ENCODE measurements around the gene NPTXR.

NPTXR gene

DNA sequence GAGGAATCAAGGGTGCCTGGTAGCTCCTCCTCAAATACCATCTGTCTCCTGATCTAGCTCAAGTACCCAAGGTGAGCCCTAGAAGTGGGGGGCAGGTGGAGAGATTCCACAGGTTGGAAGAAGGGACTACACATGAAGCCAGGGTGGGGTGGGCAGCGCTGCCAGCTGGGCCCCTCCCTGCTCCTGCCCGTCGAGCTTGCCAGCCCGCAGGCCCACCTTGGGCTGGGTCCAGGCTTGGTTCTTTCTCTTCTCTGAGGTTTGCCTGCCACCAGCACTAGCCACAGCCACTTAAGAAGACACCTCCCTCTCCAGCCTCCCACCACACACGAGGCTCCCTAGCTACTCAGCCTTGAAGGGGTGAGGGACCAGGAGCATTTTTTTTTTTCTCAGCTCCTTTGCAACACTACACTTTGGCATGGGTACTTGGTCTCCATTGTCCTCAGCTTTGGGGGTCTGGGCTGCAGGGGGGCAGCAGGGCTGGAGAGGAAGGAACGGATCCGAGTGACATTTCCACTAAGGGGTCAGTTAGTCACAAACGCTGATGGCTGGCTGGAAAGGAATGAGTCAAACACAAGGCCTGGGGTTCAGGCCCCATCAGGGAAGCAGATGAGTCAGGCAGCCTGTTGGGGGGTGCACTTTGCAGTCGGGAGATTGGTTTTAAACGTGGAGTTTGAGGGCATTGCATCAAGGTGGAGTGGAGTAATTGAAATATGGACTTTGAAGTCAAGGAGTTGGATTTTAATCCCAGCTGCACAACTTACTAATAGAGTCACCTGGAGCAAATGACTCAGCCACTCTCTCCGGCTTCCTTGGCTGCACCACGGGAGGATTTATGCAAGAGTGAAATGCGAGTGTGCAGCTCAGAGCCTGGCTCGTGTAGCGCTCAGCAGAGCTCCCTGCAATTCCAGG, 7.4 kb upstream of the NPTXR start:
- no peak for DNase-seq

DNA sequence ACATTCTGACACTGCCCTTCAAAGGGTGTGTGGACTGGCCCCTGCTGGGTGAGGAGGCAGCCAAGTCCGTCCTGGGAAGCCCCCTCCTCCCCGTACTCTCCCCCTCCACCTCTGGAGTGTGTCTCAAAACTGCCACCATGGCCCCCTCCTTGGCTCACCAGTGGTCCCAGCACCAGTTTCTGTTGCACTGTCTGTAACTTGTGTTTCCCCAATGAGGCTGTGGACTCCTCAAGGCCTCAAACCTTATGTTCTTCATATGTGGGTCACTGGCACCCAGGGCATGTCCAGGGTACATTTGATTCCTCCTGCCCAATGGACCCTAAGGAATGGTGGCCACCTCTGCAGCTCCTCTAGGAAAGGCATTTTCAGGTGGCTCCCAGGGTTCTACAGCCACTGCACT, 6.6 kb upstream of the NPTXR start:
- DNase-seq, result no peak

DNA sequence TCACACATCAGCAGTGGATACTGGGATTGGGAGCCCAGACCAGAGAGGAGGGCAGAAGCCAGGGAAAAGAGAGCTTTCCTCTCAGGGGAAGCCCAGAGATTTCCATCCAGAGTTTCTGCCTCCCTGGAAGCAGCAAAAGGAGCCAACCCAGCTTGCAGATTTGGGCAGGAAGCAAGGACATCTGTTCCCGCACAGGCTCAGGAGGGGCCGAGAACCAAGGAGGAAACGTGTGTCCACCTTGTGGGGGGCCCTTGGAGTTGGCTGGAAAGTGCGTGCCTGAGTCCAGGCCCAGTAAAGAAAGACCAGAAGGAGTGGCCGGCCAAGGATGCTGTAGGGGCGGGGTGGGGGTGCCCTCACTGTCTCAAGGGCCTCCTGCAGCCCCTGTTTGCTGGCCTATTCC, 6.0 kb upstream of the NPTXR start:
- DNase-seq, result no peak

DNA sequence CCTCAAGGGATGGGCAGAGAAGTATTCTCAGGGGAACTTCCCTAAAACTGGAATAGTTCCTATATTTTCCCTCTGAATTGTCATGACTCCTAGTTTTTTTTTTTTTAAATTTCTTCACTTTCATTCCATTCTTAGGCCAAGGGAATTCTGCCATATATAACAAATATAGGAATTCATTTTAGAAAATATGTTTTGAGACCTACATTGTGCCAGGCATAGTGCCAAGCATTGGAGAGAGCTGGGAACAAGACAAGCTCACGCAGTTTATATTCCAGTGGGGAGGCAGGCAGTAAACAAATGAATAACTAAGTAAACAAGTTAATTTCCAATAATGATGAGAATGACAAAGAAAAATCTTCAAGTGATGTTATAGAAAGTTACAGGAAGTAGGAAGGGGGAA, 2.6 kb upstream of the NPTXR start:
- DNase-seq, result no peak

DNA sequence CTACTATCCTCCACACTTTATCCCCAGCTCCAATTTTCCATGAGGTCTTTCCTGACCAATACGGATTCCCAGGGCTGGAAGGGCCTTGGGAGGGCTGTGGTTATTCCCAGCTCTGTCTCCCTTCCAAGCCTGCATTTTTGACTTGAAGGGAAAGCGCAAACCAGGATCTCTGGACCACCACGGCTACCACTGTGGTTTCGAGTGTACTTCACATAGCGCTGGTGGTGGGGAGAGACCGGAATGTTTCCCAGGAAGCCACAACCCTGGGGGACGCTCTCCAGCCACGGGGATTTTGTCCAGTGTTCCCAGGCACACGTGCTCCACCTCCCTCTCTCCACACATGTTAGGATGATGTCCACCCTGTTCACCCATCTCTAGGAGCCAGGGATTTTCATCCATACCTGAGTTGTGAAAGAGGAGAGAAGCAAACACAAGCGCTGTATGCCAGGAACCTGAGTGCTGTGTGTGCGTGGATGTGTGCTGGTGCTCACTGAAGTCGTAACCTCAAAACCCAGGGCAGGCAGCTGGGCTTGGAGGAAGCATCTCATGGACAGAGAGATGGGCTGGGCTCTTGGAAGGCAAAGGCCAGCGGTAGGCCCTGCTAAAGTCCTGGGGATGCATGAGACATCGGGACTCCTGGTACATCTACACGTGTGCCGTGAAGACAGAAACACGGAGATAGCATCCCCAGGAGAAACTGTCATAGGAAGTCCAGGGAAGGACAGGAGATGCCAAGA, 1.3 kb upstream of the NPTXR start:
- DNase-seq, result no peak

DNA sequence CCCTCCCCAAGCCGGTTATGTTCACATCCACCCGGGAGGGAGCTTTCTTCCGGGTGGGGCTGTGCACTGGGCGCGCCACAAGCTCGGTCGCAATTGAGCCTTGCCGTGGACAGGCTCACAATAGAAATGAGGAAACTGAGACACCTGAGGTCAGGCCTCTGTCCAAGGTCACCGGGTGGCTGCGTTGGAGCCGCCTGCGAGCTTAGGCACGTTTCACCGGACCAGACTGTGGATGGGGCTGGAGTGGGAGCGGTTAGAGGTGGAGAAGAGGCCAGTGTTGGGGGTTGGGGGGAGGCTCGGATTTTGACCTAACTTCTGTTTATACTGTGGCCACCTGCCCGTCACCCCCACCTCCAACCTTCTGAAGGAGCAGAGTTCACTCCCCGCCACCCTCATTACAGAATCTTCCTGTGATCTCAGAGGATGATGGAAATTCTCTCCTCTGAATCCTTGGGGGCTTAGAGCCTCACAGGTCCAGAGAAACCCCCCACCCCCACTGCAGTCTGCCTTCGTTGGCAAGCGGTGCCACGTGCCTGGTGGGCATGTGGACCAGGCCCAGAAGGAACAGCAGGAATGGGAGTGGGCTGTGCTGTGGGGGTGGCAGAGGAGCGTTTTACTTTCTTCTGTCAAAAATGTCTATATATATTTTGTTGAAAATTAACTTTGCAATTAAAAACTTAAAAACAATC, 631 bp upstream of the NPTXR start:
- DNase-seq, result no peak

DNA sequence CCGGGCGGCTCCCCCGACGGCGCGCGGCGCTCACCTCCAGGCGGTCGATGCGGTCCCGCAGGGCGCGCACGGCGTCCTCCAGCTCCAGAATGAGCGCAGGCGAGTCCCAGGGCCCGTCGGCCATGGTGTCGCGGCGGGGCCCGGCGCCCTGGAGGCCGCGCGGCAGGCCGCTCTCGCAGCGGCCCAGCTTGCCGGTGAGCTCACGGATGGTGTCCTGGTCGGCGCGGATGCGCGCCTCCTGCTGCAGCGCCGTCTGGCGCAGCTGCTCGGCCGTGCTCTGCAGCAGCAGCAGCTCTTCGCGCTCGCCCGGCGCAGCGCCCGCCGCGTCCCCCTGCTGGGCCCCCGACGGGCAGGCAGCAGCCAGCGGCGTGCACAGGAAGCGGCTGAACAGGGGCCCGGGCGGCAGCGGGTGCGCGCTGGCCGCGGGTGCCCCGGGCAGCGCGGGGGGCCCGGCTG, 599 bp downstream of the NPTXR start:
- DNase-seq, result peak; percentile 66

DNA sequence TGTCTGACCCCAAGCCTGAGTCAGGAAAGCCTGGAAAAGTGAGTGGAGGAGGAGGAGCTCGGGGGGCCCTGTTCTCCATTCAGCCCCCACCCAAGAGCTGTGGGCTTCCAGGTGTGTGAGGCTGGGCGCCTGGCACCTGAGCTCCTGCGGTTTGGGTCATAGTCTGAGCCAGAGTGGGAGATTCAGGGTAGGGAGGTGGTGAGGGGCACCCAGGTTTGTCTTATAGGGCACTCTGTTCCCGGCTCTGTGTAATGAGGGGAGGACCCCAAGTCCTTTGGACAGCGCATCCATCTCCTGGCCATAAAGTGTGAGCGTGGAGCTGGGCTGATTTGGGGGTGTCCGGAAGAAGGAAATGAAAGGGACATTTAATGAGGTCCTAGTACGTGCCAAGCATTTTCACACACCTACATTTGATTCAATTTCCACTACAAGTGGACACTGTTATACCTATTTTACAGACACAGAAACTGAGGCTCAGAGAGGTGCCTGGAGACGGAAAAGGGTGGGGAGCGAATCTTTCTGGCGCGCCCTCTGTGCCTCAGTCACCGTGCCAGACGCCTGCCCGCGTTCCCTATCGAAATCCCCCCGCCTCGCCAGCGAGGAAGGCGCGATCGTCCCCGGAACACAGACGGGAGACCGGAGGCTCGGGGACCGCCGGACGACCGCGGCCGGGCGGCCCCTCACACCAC, 1.2 kb downstream of the NPTXR start:
- DNase-seq, result no peak

DNA sequence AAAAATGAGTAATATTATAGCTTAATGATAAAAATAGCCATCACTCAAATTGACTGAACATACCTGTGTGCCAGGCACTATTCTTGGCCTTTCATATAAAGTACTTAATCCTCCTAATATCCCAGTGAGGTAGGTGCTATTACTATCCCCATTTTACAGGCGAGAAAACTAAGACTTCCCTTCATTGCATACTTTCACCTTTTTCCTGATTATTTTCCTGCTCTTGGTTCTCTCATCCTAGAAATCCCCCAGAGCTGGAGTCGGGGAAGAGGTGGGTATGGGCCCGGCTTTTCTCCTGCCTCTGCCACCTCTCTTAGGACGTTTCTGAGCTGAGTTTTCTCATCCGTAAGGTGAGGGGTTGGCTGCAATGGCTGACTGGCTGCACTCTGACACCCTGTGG, 2.2 kb downstream of the NPTXR start:
- DNase-seq, result no peak

DNA sequence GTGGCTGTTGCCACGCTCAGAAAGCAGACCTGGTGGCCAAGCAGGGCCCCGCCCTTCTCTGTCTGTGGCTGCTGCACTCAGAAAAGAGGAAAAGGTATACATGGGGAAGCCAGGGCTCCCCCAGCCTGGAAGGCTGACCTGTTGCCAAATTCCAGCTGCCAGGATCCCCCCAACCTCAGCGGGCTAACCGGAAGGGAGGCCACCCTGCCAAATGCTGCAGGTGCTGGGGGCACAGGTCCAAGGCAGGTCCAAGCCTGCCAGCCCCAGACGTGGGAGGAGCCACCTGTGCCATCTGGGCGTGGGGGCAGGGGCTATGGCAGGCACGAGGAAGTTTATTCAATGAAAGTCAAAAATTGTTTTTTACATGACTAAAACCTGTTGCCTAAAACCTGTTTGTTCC, 2.6 kb downstream of the NPTXR start:
- DNase-seq, result no peak

DNA sequence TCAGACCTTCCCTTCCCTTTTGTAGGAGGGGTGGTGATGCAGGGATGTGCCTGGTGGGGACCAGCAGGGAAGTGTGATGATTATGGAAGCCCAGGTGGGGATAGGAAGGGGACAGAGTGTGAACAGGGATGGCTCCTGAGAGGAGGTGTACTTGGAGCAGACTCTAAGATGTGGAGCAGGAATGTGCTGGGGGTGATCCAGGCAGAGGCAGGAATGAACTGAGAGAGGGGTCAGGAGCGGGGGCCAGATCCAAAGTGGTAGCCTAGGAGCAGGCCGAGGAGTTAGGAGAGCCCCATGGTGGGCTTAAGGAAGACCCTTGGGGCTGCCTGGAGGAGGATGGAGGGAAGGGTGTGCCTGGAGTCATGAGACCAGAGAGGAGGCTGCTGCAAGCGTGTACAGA, 3.7 kb downstream of the NPTXR start:
- DNase-seq, result no peak

DNA sequence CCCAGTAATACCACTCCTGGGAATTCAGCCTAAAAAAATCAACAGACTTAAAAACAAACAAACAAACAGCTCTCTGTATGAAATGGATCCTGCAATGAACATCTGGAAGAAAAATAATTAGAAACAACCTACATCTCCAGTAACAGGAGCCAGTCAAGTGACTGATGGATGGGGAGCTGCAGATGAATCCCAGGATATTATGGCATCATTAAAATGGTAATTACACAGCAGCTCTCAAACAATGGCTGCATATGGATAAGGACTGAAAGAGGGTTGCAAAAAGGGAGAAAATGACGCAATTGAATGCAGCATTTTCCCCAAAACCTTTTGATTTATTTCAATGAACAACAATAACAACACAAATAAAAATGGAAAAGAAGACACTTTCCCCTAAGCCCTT, 4.1 kb downstream of the NPTXR start:
- no peak for DNase-seq

DNA sequence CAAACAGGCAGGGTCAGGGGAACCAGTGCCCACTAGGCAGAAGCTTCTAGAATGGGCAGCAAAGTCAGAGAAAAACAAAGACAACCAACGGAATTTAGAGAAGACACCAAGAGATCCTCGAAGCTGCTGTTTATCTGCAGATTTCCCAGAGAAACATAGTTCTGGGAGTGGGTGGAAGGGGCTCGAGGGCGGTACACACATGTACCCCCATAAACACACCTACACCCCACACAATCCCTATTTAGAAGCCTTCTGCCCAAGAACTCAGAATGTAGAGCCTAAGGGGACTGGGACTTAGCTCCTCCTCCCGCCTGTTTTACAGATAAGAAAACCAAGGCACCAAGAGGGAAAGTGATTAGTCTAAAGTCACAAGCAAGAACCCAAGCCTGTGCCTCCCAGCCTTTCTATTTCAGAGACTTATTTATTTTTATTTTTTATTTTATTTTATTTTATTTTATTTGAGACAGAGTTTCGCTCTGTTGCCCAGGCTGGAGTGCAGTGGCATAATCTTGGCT, 6.4 kb downstream of the NPTXR start:
- no peak for DNase-seq

DNA sequence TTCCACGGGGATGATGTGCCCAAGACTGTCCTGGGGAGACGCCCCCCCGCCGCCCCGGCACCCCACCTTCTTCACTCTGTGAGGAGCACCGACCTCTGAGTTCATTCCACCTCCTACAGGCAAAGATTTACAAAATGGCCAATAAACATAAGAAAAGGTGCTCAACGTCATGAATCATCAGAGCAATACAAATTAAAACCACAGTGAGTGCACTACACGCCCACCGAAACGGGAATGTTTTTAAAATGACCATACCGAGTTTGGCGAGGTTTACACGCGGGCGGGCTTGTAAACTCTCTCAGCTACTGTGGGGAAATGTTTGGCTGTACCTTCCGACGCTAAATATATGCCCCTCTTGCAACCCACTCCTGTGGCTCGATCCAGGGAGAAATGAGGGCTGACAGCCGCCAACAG, 7.9 kb downstream of the NPTXR start:
- no peak for DNase-seq

DNA sequence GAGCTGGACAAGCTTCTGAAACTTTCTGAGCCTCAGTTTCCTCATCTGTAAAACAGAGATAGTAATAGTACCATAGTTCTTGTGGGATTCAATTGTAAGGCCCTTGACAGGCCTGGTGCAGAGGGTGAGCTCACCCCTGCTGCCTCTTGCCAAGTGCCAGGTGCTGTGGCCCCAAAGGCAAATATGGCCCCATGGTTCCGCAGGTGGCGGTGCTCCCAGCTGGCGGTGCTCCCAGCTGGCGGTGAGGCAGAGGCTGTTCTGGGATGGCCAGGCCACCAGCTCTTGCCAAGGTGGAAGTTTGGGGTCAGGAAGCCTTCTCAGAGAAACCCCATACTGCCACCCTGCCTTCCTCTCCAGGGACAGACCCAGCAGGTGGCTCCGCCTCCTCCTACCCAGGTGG, 8.8 kb downstream of the NPTXR start:
- DNase-seq, result no peak

DNA sequence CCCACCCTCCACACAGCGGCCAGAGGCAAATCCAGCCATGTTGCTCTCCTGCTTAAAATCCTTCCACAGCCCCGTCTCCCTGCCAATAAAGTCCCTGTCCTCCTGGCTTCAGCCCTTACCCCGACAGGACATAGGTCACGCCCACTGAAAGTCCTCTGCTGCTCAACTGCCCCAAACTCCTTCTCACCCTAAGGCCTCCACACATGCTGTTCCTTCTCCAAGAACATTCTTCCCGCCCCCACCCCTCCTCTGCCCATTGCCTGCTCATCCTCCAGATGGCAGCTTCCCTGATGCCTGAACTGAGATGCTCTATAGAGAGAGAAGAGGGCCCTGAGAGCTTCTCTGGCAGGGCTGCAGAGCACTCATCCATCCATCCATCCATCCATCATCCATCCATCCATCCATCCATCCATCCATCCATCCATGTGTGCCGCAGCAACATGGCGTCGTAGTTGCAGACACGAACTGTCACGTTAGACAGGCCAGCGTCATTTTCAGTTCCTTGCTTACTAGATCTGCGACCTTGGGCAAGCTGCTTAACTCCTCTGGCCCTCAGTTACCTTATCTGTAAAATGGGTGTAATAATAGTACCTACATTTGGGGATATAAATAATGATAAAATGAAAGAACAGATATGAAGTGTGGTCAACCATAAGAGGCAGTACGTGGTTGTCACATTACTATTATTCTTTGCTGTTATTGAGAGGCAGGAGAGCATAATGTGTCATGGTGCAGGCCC, 9.4 kb downstream of the NPTXR start:
- no peak for DNase-seq

DNA sequence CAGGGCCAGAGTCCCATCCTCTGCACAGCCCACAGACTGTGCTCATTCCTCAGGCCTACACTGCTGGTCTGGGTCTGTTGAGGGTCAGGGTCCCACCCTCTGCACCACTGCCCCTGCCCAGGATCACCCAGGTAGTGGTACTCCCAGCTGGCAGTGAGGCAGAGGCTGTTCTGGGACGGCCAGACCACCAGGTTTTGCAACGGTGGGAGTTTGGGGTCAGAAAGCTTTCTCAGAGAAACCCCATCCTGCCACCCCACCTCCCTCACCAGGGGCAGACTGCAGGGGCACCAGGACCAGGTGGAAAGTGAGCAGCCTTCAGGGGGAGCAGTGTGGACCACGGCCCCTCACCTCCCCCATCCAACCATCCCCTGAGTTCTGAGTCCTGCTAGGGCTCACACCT, 10.8 kb downstream of the NPTXR start:
- no peak for DNase-seq

DNA sequence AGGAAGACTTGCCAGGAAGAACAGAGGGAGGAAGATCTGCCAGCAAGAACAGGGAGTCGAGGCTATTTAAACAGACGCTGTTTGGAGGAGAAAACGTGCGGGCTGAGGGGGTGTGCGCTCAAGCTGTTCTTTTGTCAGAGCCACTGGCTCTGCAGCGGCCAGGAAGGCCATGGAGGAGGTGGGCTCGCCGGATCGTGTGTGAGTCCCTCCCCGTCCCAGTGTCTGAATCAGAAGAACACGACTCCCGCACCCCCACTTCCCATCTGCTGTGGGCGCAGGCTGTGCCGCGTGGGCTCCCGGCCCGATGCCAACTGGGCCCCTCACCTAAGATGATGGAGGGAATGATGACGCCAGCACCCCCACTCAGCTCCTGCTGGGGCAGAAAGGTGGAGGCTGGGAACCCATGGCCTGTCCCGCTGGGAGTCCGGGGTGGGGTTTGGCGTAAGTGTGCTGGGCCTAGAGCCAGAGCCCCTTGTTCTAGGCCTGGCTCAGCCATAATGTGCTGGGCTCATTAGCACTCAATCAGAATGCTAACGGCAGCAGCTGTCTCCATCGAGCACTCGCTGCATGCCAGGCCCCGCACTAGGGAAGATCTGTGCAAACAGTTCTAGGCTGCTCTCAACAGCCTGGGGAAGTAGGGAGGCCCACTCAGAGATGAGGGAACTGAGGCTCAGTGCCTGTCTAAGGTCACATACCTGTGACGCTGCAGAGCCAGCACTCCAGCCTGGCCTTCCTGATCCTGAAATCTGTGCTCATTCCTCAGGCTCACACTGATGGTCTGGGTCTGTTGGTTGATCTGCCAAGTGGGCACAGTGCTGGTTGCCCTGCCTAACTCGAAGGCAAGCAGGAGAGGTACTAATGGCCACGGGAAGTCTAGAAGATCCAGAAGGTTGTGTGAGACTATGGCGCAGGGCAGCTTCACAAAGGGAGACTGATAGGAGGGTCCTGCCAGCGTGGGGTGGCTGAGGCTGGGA, 11.5 kb downstream of the NPTXR start:
- DNase-seq, result no peak

DNA sequence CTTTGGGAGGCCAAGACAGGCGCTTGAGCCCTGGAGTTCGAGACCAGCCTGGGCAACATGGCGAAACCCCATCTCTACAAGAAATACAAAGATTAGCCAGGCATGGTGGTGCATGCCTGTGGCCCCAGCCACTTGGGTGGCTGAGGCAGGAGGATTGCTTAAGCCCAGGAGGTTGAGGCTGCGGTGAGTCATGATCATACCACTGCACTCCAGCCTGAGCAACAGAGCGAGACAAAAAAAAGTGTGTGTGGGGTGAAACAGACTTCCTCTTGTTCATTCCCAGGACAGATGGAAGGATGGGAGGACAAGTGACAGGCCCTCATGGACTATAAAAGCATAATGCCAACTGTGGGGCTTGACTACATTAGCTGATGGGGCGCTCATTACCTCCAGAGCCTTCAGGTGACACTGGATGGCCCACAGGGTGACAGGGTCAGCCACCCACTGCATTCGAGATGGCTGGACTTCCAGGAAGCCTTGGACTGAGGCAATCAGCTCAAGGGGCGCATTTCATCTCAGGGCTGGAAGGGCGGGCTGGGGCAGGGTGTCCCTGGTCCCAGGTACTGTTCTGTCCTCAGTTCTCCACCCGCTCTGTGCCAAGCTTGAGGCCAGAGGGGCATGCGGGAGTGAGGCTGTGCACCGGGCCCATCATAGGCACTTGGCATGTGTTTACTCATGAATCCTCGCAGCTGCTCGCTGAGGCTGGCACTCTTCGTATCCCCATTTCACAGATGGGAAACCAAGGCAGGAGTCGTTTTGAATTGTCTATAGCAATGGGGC, 12.5 kb downstream of the NPTXR start:
- no peak for DNase-seq

DNA sequence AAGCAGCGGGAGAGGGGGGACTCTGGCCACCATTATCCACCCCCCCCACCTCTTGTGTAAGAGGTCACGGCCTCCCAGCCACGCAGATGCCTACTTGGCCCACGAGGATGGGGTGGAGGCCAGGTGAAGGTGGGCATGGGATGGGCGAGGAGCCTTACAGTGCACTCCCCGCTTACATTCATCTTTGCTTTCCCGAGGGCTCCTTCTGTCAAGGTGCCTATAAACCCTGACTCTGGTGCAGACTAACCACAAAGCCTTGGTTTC, 13.1 kb downstream of the NPTXR start:
- DNase-seq, result no peak

Data from CD4-positive, alpha-beta T cell treated with Interleukin-17A for 4 hours (primary cell).